IPS DF 6.9 (cell line): ENCODE results near the gene SUMO2.

Experiments used
- DNase-seq: peaks from one replicate; pipeline ENCODE4 v3.0.0-alpha.2; 2013; ENCODE audit warnings: low read depth, low spot score
- H3K27ac ChIP-seq: one replicate; pipeline ENCODE4 v1.5.1; 2013; ENCODE audit warnings: low read length, control low read depth
- H3K27me3 ChIP-seq: 2 replicates; pipeline ENCODE4 v1.6.1; 2013; ENCODE audit warnings: mild to moderate bottlenecking, low read length; ENCODE audit not compliant: control insufficient read depth, insufficient read depth
- H3K36me3 ChIP-seq: 2 replicates; pipeline ENCODE4 v1.6.1; 2013; ENCODE audit warnings: low read length; ENCODE audit not compliant: control insufficient read depth, insufficient read depth
- H3K4me1 ChIP-seq: 2 replicates; pipeline ENCODE4 v1.6.1; 2013; ENCODE audit warnings: low read length; ENCODE audit not compliant: control insufficient read depth, insufficient read depth
- H3K4me3 ChIP-seq: 2 replicates; pipeline ENCODE4 v1.5.1; 2013; ENCODE audit warnings: mild to moderate bottlenecking, low read length
- H3K9me3 ChIP-seq: 2 replicates; pipeline ENCODE4 v1.6.1; 2013; ENCODE audit warnings: low read length, inconsistent platforms; ENCODE audit not compliant: control insufficient read depth, insufficient read depth
- whole genome bisulfite sequencing: extraction: QIAGEN DNeasy Blood & Tissue Kit; methylation state at CpG from one replicate; pipeline ENCODE4 v1.1.7; 2013; ENCODE audit warnings: mixed read lengths, missing lambda C conversion rate; ENCODE audit not compliant: insufficient read length, insufficient coverage; 5-methylcytosine and 5-hydroxymethylcytosine counted together

SUMO2 gene

GRCh38 chr17:75182569-75183436 lies at the start of gene SUMO2:
TSS of gene SUMO2 (minus strand) at chr17:75182959. CDS start at chr17:75182834, 125 bp downstream.
- WGBS, result no CpG with 5 or more reads among the region's 92 CpGs
- DNase-seq, result peak; percentile 85
- H3K4me1 ChIP-seq, result no peaks in the 10 kb centered on the region
- H3K4me3 ChIP-seq, result peak within 1 kb of the TSS; percentile 99
- H3K36me3 ChIP-seq, result peaks cover 8% of the 10 kb centered on the region
- no peak within 1 kb of the TSS for H3K27ac ChIP-seq
- H3K9me3 ChIP-seq, result no peaks in the 10 kb centered on the region
- H3K27me3 ChIP-seq, result no peaks in the 10 kb centered on the region

- Histone ChIP-seq H3K4me3 (no peak overlapping the region), H3K27me3 (no peaks in the 10 kb centered on the region), H3K27ac (no peak overlapping the region), H3K36me3 (peaks cover 39% of the 10 kb centered on the region), H3K4me1 (no peaks in the 10 kb centered on the region), H3K9me3 (no peaks in the 10 kb centered on the region)
- no peak for DNase-seq
- WGBS, result no CpG with 5 or more reads among the region's 18 CpGs
Measured at GRCh38 chr17:75231741-75232464, 49.1 kb upstream of the SUMO2 start.

GRCh38 chr17:75231071-75231470 lies 48.3 kb upstream of the SUMO2 start:
- no peak overlapping the region for H3K27ac ChIP-seq
- H3K36me3 ChIP-seq, result peaks cover 40% of the 10 kb centered on the region
- no peaks in the 10 kb centered on the region for H3K9me3 ChIP-seq
- H3K27me3 ChIP-seq, result no peaks in the 10 kb centered on the region
- no peaks in the 10 kb centered on the region for H3K4me1 ChIP-seq
- no CpG with 5 or more reads among the region's 8 CpGs for WGBS
- DNase-seq, result no peak
- no peak overlapping the region for H3K4me3 ChIP-seq

DNA sequence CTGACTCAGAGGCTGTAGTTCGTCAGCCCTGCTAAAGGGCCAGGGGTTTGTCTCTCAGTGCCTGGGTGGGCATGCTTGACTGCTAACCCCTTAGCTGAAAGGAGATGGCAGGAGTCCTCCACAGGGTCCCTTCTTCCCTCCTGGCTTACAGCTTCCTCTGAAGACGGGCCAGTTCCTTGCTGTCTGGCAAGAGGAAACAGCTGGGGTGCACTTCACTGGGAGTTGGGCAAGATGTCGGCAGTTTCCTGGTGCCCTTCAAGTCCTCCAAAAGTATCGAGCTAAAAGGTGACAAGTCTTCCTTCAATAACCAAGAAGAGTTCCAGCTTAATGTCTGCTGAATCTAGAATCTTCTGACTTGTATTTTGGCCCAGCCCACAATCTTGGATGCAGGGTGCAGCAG lies 46.1 kb upstream of the SUMO2 start:
- Histone ChIP-seq H3K36me3 (peaks cover 40% of the 10 kb centered on the region), H3K27me3 (no peaks in the 10 kb centered on the region), H3K4me3 (no peak overlapping the region), H3K27ac (no peak overlapping the region), H3K9me3 (no peaks in the 10 kb centered on the region), H3K4me1 (no peaks in the 10 kb centered on the region)
- WGBS, result no CpG with 5 or more reads among the region's 4 CpGs
- no peak for DNase-seq

GRCh38 chr17:75228305-75228704 lies 45.5 kb upstream of the SUMO2 start:
- Histone ChIP-seq H3K4me3 (no peak overlapping the region), H3K27me3 (no peaks in the 10 kb centered on the region), H3K27ac (no peak overlapping the region), H3K4me1 (no peaks in the 10 kb centered on the region), H3K36me3 (peaks cover 40% of the 10 kb centered on the region), H3K9me3 (no peaks in the 10 kb centered on the region)
- DNase-seq, result no peak
- no CpG with 5 or more reads among the region's 2 CpGs for WGBS

DNA sequence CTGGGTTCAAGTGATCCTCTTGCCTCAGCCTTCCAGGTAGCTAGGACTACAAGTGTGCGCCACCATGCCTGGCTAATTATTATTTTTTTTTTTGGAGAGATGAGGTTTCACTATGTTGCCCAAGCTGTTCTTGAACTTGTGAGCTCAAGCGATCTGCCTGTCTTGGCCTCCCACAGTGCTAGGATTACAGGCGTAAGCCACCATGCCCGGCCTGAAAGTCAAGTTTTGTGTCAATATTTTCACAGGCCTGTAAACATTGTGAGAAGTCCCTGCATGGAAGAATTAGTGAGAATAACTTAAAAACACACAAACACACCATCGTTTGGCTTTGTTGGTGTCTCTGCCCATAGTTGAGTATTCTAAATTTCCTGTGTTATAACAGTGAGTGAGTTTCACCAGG lies 45.0 kb upstream of the SUMO2 start:
- H3K27me3 ChIP-seq, result no peaks in the 10 kb centered on the region
- H3K36me3 ChIP-seq, result peaks cover 36% of the 10 kb centered on the region
- no peak overlapping the region for H3K27ac ChIP-seq
- DNase-seq, result no peak
- WGBS, result no CpG with 5 or more reads among the region's 5 CpGs
- H3K4me3 ChIP-seq, result no peak overlapping the region
- no peaks in the 10 kb centered on the region for H3K4me1 ChIP-seq
- no peaks in the 10 kb centered on the region for H3K9me3 ChIP-seq

- Histone ChIP-seq H3K4me3 (no peak overlapping the region), H3K4me1 (no peaks in the 10 kb centered on the region), H3K36me3 (peaks cover 29% of the 10 kb centered on the region), H3K9me3 (no peaks in the 10 kb centered on the region), H3K27me3 (no peaks in the 10 kb centered on the region), H3K27ac (no peak overlapping the region)
- no CpG with 5 or more reads among the region's 14 CpGs for WGBS
- no peak for DNase-seq
Measured at GRCh38 chr17:75225016-75225415, 42.3 kb upstream of the SUMO2 start.

DNA sequence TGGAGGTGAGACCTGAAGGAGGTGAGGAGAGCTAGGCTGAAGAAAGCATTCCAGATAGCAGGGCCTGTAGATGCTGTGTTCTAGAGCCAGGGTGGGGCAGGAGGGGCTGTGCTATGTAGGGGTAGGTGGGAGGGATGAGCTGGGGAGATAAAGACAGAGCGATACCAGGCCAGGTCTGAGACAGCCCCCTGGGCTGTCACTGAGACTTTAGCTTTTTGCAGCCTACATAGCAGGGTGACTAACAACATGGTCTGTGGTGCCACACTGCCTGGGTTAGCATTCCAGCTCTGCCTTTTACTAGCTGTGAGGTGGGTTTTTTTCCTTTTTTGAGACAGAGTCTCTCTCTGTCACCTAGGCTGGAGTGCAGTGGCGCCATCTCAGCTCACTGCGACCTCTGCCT lies 37.1 kb upstream of the SUMO2 start:
- H3K27ac ChIP-seq, result no peak overlapping the region
- no peak for DNase-seq
- no peaks in the 10 kb centered on the region for H3K9me3 ChIP-seq
- WGBS, result no CpG with 5 or more reads among the region's 3 CpGs
- H3K4me1 ChIP-seq, result no peaks in the 10 kb centered on the region
- H3K4me3 ChIP-seq, result no peak overlapping the region
- no peaks in the 10 kb centered on the region for H3K27me3 ChIP-seq
- peaks cover 24% of the 10 kb centered on the region for H3K36me3 ChIP-seq

GRCh38 chr17:75218131-75218530 lies 35.4 kb upstream of the SUMO2 start:
- Histone ChIP-seq H3K4me1 (no peaks in the 10 kb centered on the region), H3K27ac (no peak overlapping the region), H3K9me3 (no peaks in the 10 kb centered on the region), H3K27me3 (no peaks in the 10 kb centered on the region), H3K4me3 (no peak overlapping the region), H3K36me3 (peaks cover 30% of the 10 kb centered on the region; the same call in 1 of the 2 replicates)
- no CpG with 5 or more reads among the region's 6 CpGs for WGBS
- no peak for DNase-seq

DNA sequence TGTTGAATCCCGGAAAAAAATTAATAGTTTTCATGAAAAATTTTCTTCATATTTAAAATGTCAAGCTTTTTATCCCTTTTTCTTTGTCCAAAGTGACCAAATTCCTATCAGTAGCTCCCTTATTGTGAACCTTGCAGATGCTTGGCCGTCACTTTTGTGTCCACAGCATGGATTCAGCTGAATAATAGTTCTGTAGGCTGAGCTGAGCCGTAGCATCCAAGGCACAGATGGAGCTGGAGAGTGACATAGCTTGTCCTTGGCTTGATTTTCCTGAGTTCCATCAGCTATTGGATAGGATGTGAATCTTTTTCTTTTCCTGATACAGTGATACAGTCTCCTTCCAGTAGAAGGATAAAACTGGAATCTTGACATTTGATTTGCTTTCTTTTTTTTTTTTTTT lies 26.3 kb upstream of the SUMO2 start:
- WGBS, result no CpG with 5 or more reads among the region's 3 CpGs
- no peak for DNase-seq
- Histone ChIP-seq H3K9me3 (no peaks in the 10 kb centered on the region), H3K27ac (no peak overlapping the region), H3K36me3 (peaks cover 19% of the 10 kb centered on the region; the same call in 1 of the 2 replicates), H3K4me3 (no peak overlapping the region), H3K4me1 (no peaks in the 10 kb centered on the region), H3K27me3 (no peaks in the 10 kb centered on the region)
